Panc1 (cell line): ENCODE measurements around the gene MRRF.

Experiments used
- CTCF ChIP-seq: fragments of 450-650 bp; IDR thresholded peaks from 2 replicates; pipeline ENCODE4 v1.5.1; 2017; ENCODE audit warnings: mild to moderate bottlenecking
- SIN3A ChIP-seq: IDR thresholded peaks from 2 replicates; pipeline ENCODE4 v1.6.1; 2012; ENCODE audit warnings: low read depth, mild to moderate bottlenecking, low read length, moderate library complexity, borderline replicate concordance; ENCODE audit not compliant: insufficient read depth

- TF ChIP-seq SIN3A (no peak), CTCF (no peak)
Measured at GRCh38 chr9:122332083-122332482, 67.4 kb downstream of the MRRF start.
